ENCODE measurements around the gene PAFAH1B2.
"Not testable (repeated sequence)": the region's sequence is repeated elsewhere in the genome, so short reads cannot be mapped to it uniquely, and the experiment has no call there.

Gene PAFAH1B2

GRCh38 chr11:117127171-117127901, 16.8 kb upstream of the PAFAH1B2 start:
- DNase-seq = no peak

- DNase-seq = no peak
Observed at GRCh38 chr11:117128289-117128688, 15.8 kb upstream of the PAFAH1B2 start.

- DNase-seq = not testable (repeated sequence)
Observed at GRCh38 chr11:117130396-117130795, 13.7 kb upstream of the PAFAH1B2 start.

- no peak for DNase-seq
Observed at GRCh38 chr11:117130879-117131278, 13.2 kb upstream of the PAFAH1B2 start.

GRCh38 chr11:117134431-117134830, 9.7 kb upstream of the PAFAH1B2 start:
- DNase-seq = no peak

GRCh38 chr11:117134979-117135378, 9.1 kb upstream of the PAFAH1B2 start:
- not testable (repeated sequence) for DNase-seq

- DNase-seq = not testable (repeated sequence)
Observed at GRCh38 chr11:117137223-117138086, 6.6 kb upstream of the PAFAH1B2 start.

- DNase-seq = peak; percentile 18
Observed at GRCh38 chr11:117143390-117143789, 697 bp upstream of the PAFAH1B2 start.

- DNase-seq = peak; percentile 45
Observed at GRCh38 chr11:117144477-117145392, 648 bp downstream of the PAFAH1B2 start.

GRCh38 chr11:117145393-117145761, 1.3 kb downstream of the PAFAH1B2 start:
- peak; percentile 25 for DNase-seq

- DNase-seq = no peak
Observed at GRCh38 chr11:117146521-117146920, 2.4 kb downstream of the PAFAH1B2 start.

- DNase-seq = no peak
Observed at GRCh38 chr11:117152066-117152465, 8.0 kb downstream of the PAFAH1B2 start.

GRCh38 chr11:117154468-117154867, 10.4 kb downstream of the PAFAH1B2 start:
- DNase-seq = no peak

GRCh38 chr11:117157507-117157906, 13.4 kb downstream of the PAFAH1B2 start:
- DNase-seq = no peak

GRCh38 chr11:117159892-117160291, 15.8 kb downstream of the PAFAH1B2 start:
- no peak for DNase-seq

- no peak for DNase-seq
Observed at GRCh38 chr11:117160826-117161225, 16.7 kb downstream of the PAFAH1B2 start.

GRCh38 chr11:117166491-117166890, 22.4 kb downstream of the PAFAH1B2 start:
- DNase-seq = no peak

- no peak for DNase-seq
Observed at GRCh38 chr11:117169736-117170135, 25.6 kb downstream of the PAFAH1B2 start.

- no peak for DNase-seq
Observed at GRCh38 chr11:117170210-117170609, 26.1 kb downstream of the PAFAH1B2 start.

- no peak for DNase-seq
Observed at GRCh38 chr11:117171007-117171403, 26.9 kb downstream of the PAFAH1B2 start.

GRCh38 chr11:117171404-117172061, 27.4 kb downstream of the PAFAH1B2 start:
- no peak for DNase-seq

- DNase-seq = no peak
Observed at GRCh38 chr11:117172724-117173421, 28.8 kb downstream of the PAFAH1B2 start.

Data from activated CD4-positive, alpha-beta T cell treated with anti-CD3 and anti-CD28 coated beads, Interleukin-2, amount 50 U/mL, for 16 hours (primary cell).